HG02981 (cell line): ENCODE measurements around the gene BRD8.
"Not testable (repeated sequence)": the region's sequence is repeated elsewhere in the genome, so short reads cannot be mapped to it uniquely, and the experiment has no call there.

ENCODE experiments used
- ATAC-seq: cut with Tn5 transposase; IDR thresholded peaks from one replicate; pipeline ENCODE4 v1.9.1; 2021; ENCODE audit warnings: mild to moderate bottlenecking, moderate library complexity; ENCODE audit not compliant: unreplicated experiment

The BRD8 gene

DNA sequence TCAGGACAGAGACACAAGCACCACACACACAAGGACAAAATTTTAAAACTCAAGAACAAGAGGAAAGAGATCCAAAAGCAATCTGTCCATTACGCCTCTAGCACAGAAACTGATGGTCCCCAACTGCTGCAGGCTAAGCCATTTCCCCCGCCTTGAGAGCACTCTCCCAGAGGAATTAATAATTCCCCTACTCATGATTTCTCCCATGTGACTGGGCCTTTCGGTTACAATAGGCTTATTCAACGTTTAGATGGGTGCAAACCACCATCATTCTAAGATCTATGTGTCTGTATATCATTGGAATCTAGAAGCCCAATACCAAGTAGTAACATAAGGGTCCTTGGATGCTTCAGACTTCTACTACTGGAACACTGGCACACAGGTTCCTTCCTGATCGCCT is 18.8 kb downstream of the BRD8 start:
- no peak for ATAC-seq

DNA sequence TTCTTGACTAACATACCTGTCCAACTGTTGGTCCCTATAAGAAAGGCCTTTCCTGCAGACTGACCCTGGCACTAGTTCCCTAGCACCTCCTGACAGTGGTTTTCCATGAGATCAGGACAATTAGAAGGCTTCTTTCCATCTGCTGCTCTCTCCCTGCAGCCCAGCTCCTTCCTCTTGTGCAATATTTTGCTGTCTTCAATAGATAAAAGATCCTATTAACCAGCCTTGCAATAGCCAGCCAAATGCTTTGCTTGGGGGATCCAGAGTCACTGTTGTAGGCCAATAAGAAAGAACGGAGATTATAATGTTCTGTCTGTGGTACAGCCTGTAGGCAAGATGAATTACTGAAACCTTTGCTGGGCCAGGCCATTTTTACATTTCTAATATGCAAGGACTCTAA is 20.8 kb downstream of the BRD8 start:
- no peak for ATAC-seq

DNA sequence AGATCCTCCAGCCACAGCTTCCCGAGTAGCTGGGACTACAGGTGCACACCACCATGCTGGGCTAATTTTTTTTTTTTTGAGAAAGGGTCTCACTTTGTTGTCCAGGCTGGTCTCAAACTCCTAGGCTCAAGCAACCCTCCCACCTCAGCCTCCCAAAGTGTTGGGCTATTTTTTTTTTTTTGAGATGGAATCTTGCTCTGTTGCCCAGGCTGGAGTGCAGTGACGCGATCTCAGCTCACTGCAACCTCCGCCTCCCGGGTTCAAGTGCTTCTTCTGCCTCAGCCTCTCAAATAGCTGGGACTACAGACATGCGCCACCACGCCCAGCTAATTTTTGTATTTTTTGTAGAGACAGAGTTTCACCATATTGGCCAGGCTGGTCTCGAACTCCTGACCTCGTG is 22.5 kb downstream of the BRD8 start:
- not testable (repeated sequence) for ATAC-seq

DNA sequence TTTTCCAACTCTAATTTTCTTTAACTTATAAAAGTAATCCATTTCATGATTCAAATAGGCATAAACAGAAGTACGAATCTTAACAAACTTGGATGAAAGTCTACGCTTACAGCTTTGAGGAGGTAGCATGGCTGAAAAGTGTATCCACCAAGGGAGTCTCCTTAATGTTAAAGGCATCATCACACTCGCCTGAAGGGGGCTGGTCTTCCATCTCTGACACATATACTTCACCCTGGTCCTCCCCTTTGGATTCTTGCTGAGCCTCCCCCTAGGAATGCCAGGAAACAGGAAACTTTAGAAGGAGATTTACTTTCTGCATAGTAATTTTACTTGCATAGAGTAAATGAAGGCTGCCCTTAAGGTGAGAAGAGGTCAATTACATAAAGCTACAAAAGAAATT is 28.9 kb downstream of the BRD8 start:
- ATAC-seq: no peak

DNA sequence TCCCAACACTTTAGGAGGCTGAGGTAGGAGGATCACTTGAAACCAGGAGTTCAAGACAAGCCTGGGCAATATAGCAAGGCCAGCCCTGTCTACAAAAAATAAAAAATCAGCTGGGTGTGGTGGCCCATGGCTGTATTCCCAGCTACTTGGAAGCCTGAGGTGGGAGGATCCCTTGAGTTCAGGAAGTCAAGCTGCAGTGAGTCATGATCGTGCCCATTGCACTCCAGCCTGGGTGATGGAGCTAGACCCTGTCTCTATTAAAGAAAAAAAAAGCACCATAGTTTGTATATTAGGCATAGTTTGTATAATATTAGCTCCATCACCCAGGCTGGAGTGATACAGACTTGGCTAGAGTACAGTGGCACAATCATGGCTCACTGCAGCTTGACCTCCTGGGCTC is 29.6 kb downstream of the BRD8 start:
- no peak for ATAC-seq

DNA sequence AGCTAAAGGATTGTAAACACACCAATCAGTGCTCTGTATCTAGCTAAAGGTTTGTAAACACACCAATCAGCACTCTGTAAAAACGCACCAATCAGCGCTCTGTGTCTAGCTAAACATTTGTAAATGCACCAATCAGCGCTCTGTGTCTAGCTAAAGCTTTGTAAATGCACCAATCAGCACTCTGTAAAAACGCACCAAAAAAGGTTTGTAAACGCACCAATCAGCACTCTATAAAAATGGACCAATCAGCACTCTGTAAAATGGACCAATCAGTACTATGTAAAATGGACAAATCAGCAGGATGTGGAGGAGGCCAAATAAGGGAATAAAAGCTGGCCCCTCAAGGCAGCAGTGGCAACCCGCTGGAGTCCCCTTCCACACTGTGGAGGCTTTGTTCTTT is 34.9 kb downstream of the BRD8 start:
- ATAC-seq: not testable (repeated sequence)

DNA sequence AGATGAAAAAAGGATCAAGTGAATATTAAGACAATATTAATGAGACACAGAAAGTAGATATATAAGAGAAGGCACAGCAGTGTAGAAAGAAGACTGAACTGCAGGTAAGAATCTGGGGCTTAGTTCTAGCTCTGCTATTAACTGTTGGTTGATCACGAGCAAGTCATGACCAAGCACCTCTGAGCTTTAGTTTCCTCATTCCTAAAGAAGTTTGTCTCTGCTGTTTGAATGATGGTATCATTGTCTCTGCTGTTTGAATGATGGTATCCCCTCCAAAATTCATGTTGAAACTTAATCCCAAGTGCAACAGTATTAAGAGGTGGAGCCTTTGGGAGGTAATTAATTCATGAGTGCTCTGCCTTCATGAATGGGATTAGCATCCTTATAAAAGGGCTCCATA is 36.7 kb downstream of the BRD8 start:
- no peak for ATAC-seq

DNA sequence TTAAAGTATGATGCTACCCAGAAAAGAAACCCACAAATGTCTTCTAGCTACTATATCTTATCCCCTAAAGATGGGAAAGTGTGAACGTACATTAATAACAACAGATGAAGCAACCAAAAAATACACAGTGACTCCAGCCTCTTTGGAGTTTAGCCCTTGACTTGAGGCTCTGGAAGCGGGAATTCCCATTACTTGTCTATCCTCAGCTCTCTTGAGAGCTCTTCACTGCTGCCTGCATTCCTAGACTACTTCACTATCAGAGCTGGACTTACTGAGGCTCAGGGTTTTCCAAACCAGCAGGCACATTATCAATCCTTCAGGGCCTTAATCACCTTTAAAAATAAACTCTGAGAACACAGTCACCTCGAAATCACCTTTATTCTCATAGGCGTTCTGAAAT is 38.2 kb downstream of the BRD8 start:
- no peak for ATAC-seq

DNA sequence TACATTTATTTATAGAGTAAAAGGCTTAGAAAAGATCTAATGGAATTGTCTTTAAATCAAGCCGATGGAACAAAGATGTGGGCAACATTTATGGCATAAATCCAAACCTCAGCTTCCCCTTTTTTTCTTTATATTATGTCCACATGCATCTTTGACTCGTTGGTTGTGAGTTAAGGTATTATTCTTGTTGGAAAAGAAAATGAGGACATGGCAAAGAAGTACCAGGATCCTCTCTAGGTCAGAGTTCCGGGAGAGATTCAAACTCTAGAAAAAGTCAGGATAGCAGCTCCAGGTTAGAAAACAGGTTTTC is 38.7 kb downstream of the BRD8 start:
- ATAC-seq: no peak

DNA sequence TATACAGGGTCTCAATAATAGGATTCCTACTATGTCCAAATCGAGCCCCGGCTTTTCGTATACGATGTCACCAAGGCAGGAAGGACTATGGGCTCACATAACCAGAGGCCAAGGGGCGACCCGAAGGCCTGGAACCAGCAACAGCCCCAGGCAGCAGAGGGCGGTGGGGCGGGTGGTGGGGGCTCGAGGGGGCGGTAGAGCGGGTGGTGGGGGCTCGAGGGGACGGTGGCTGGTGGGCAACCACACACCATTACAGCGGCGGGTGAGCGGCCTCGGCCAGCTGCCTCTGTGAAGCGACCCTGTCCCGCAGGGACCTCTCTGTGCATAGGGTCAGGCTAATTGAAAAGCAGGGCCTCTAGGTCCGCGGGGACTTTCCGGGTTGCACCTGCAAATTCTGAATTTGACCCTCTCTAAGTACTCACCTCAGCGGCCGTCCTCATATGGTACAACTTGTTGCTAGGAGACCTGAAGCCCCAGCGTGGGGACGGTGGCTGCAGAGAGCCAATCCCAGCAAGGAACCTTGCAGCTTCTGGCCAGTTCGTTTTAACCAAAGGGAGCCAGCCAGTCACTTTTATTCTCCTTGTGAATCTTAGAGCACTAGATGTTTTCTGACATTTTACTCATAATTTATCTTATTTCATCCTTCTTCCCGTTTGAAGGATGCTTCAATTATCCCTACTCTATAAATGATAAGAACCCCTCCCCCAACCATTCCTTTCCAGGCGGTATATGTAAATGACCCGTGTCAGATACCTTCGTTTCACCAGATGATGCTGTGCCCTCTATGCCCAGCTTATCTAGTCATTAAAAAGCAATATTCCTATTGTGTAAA is 39.3 kb downstream of the BRD8 start, which contains the start of gene NME5:
NME5 (minus strand) TSS at position 480 of the 832 bp plus-strand sequence. CDS start 648 bp downstream, outside the sequence.
- ATAC-seq: no peak

DNA sequence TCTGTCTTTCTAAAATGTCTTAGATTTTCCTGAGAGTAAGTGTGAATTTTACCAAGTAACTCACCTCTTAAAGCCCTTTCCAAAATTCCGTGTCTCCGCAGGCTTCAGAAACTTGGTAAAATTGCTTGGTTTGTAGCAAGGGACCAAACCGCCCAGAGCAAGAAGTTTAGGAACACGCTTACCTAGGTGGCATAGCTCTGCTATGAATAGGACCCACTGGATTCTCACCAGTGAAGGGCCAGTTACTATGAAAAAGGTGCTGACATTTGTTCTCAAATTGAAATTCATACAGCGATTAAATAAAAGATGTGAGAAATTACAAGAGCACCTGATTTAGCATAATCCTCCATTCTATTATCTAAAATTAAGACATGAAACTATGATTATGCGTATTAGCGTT is 45.9 kb downstream of the BRD8 start:
- ATAC-seq: no peak

DNA sequence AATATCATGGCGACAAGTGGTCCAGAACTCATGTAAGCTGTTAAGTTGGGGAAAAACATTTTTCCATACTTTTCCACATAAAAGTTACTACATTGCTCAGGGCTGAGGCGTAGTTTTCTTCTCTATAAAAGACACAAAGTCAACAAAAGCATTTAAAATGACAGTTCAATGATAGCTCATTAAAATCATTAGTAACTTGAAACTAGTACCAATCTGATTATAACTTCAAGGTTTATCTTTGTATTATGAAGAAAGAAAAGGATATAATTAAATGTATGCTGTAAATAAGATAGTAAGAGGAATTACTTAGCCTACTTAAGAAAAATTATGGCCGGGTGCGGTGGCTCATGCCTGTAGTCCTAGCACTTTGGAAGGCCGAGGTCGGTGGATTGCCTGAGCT is 49.1 kb downstream of the BRD8 start:
- no peak for ATAC-seq

DNA sequence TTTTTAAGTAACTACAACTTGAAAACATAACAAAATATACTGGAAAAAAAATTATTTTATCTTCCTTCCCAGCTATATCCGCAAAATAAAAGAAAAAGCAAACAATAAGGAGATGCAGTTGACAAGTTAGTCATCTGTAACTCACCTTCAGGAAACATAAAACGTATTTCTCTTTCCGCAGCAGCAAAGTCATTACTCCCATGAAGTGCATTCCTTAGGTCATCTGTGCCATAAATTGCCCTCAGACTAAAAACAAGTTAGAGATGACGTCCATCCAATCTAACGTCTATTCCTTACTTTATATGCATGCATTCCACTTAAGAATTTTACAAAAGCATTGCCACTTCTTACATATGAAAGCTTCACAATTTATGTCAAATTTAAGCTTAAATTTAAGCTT is 50.1 kb downstream of the BRD8 start:
- no peak for ATAC-seq

DNA sequence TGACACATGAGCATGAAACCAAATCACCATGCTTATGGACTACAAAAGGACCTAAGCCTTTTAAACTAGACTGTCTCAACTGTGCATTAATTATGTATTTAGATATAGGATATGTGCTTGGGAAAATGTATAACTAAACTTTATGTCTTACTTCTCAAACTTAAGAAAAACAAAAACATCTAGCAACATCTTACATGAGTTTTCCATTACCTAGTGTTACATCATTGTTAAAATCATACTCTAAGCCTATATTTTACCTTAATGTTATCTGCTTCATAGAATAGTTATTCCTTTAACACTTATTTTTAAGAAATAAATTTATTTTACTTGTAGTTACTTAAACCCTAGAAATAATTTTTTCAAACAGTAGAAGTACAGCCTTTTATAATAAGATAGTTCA is 63.2 kb downstream of the BRD8 start:
- no peak for ATAC-seq

DNA sequence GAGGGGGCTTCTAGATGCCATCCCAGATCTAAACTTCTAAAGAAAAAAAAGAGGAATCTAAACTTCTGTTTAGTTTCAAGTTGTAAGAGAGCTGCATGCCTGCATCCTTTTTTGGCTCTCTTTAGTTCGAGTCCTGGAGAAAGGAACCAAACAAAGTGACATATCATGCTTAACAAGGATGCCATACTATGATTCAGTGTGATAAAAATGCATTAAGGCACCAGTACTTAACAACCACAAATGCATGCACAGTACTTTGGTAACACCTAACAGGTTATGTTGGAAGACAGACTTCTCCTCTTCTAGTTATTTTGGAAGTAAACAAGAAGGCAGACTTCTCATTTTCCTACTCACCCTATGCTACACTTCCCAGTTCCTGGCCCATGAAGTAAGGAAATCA is 66.5 kb downstream of the BRD8 start:
- no peak for ATAC-seq

DNA sequence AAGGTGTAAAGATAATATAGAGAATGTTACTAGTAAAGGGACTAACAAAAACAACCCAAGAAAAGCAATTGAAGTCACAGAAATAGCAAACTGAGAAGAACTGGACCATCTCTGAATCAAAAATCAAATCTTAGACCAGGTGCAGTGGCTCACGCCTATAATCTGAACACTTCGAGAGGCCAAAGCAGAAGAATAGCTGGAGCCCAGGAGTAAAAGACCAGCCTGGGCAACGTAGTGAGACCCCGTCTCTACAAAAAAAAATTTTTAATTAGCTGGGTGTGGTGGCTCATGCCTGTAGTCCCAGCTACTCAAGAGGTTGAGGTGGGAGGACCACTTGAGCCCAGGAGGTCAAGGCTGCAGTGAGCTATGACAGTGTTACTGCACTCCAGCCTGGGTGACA is 67.2 kb downstream of the BRD8 start:
- no peak for ATAC-seq

DNA sequence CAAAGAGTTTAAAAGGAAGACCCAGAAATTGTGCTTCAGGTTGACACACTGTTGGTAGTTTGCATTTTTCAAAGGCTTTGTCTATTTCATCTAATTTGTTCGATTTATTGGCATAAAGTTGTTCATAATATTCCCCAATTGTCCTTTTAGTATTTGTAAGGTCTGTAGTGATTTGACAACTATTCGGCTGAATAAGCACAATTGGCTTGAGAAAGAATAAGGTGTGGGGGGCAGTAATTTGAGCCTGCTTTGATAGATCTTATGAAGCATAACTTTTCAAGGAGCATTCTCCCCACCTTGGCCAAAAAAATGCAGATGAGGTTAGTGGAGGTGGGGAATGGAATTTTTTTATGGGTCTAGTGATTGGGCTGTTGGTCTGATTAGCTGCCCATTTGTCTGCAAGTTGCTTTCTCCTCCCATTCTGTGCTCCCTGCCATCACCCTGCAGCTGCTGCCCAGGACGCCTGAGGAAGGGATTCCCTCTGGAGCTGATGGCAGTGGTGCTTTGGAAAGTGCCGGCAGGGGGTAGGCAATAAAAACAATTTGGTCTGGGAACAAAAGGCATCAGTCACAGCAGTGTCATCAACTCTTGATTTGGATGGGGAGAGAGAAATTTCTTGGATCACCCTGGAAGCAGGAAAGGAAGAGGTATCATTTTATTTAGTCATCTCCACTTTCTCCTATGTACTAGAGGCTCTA is 68.0 kb downstream of the BRD8 start:
- no peak for ATAC-seq

DNA sequence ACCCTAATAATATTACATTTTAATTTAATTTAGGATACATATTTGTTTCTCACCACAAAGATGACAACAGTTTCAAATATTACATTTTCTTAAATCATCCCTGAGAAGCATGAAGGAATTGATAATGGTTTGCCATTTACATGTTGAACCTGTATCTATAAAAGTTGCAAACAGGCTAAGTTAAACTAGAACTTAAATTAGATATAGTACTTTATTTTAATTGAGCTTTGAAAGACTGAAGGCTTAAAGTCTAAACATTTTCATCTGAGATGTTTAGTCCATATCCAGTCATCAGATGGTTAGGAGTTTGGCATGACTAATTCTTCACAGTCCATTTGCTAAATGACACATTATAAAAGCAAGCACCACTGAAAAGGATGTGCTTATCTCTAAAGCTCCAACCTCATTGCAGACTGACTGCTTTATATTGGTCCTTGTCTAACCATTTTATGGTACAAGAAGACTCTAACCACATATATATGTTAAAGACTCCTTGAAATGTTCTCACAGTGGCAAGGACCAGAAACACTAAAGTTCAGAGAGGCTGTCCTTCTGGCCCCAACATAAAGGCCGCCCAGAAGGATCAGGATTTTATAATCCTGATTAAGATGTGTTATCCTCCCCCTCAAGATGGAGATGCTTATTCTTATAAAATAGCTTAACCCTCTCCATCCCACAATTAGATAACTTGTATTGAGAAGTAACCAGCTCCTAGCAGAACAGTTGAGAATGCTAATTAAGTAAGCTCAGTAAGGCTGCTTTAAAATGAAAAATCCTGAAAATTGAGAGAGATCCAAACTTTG is 68.8 kb downstream of the BRD8 start:
- ATAC-seq: no peak

DNA sequence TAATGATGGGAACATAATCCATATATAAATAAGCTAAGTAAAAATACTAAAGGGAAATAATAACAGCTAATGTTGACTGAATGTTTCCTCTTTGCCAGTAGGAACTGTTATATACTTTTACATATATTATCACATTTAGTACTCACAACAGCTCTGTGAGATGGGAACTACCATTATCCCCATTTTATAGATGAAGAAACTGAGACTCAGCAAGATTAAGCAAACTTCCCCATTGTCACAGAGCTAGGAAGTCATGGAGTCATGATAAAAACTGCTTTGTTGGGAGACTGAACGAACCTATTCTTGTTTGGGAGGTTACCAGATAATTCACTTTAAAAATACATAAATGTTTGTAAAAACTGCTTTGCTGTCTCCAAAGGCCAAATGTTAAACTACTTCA is 71.2 kb downstream of the BRD8 start:
- no peak for ATAC-seq

DNA sequence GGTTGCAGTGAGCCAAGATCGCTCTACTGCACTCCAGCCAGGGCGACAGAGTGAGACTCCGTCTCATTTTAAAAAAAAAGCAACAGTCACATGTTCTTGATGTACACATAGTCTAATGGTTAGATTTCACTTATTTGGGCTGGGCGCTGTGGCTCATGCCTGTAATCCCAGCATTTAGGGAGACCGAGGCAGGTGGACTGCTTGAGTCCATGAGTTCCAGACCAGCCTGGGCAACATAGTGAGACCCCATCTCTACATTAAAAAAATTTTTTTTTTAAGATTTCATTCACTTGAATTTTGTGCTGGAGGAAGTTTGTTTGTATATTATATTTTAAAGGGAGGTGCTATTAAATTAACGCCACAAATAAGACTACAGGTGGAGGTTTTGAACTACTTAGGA is 72.7 kb downstream of the BRD8 start:
- no peak for ATAC-seq

DNA sequence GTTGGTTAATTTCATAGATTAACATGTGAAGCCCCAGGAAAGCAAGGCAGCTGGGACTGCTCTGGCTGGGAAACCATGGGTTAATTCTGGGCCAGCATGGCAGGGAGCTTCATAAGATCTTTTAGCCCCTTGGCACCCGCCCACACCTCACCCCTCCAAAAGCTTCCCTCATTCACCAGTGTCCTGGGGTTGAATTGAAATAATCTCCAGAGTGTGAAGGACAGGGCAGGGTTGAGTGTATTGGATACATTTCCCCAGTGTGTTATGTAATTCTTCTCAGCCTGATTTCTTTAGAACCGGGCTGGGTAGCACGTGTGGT is 75.2 kb downstream of the BRD8 start:
- no peak for ATAC-seq
